ENCODE measurements around the gene KCNJ14. TPM values are rescaled to one million over a fixed set of nuclear protein-coding genes. Genes with fewer than 3 reads are reported as not detected.

Gene KCNJ14
- total RNA-seq, 1 donor from 2014 or later, result 0.27 TPM

- intact Hi-C loops (cut with micrococcal nuclease), result no loop called here
- Histone ChIP-seq H3K4me1 (peaks cover 17% of the 10 kb centered on the region), H3K27me3 (ENCODE audit: low read depth) (peaks cover 52% of the 10 kb centered on the region), H3K36me3 (no peaks in the 10 kb centered on the region), H3K9me3 (replicated peaks) (no peaks in the 10 kb centered on the region), H3K4me3 (no peak overlapping the region), H3K27ac (replicated peaks) (no peak overlapping the region)
- TF ChIP-seq CTCF (IDR thresholded peaks at IDR 0.05; ENCODE audit: borderline replicate concordance), result no peak
- no peak for DNase-seq
These were observed 54.3 kb downstream of the KCNJ14 start for GRCh38 chr19:48509467-48510194.

- Histone ChIP-seq H3K9me3 (replicated peaks) (no peaks in the 10 kb centered on the region), H3K27ac (replicated peaks) (no peak overlapping the region), H3K36me3 (no peaks in the 10 kb centered on the region), H3K4me1 (peaks cover 17% of the 10 kb centered on the region), H3K27me3 (ENCODE audit: low read depth) (peaks cover 52% of the 10 kb centered on the region), H3K4me3 (peak overlapping the region; percentile 48)
- peak; percentile 64 for DNase-seq
- intact Hi-C loops (cut with micrococcal nuclease), result no loop called here
- TF ChIP-seq CTCF (IDR thresholded peaks at IDR 0.05; ENCODE audit: borderline replicate concordance), result no peak
These were observed 55.3 kb downstream of the KCNJ14 start for GRCh38 chr19:48510421-48511268.

- Histone ChIP-seq H3K4me3 (peak overlapping the region; percentile 48), H3K27me3 (ENCODE audit: low read depth) (peaks cover 48% of the 10 kb centered on the region), H3K9me3 (replicated peaks) (no peaks in the 10 kb centered on the region), H3K4me1 (peaks cover 17% of the 10 kb centered on the region), H3K27ac (replicated peaks) (no peak overlapping the region), H3K36me3 (no peaks in the 10 kb centered on the region)
- no peak for TF ChIP-seq CTCF (IDR thresholded peaks at IDR 0.05; ENCODE audit: borderline replicate concordance)
- intact Hi-C loops (cut with micrococcal nuclease), result no loop called here
- DNase-seq, result no peak
These were observed 56.0 kb downstream of the KCNJ14 start for GRCh38 chr19:48511321-48511731.

- no peaks in the 10 kb centered on the region for H3K36me3 ChIP-seq
- intact Hi-C loops (cut with micrococcal nuclease), result no loop called here
- no peaks in the 10 kb centered on the region for H3K9me3 ChIP-seq (replicated peaks)
- peaks cover 17% of the 10 kb centered on the region for H3K4me1 ChIP-seq
- H3K27ac ChIP-seq (replicated peaks), result no peak within 1 kb of the TSS
- peak within 1 kb of the TSS; percentile 48 for H3K4me3 ChIP-seq
- peaks cover 48% of the 10 kb centered on the region for H3K27me3 ChIP-seq (ENCODE audit: low read depth)
- DNase-seq, result no peak
- TF ChIP-seq CTCF (IDR thresholded peaks at IDR 0.05; ENCODE audit: borderline replicate concordance), result no peak
These were observed 56.6 kb downstream of the KCNJ14 start, which contains the start of gene LMTK3 for GRCh38 chr19:48511800-48512503. Gene LMTK3, minus strand, starts transcription at chr19:48511835. Its CDS starts 259 bp downstream, at chr19:48511576.
